SW480 (cell line): ENCODE results near the gene MOB3B.

ENCODE experiments used
- DNase-seq: peaks from one replicate; pipeline ENCODE4 v3.0.0-alpha.2; 2016; ENCODE audit warnings: low spot score

Gene MOB3B

DNA sequence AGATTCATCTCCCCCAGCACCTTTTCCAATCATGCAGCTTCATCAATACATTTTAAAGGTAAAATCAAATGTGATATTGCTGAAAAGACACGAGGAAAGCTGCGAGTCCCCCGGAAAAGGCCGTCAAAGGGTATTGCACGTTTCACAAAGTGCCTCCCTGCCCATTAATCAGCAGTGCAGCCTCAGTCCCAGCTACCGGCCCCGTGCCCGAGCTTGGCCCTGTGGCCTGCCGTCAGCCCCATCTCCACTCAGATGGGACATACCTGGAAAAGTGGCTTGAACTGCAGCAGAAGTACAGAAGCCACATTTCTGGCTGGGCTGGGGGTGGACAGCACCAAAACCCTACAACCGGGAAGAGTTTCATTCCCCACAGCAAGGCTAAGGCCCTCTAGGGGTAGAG is 192.8 kb downstream of the MOB3B start:
- no peak for DNase-seq

DNA sequence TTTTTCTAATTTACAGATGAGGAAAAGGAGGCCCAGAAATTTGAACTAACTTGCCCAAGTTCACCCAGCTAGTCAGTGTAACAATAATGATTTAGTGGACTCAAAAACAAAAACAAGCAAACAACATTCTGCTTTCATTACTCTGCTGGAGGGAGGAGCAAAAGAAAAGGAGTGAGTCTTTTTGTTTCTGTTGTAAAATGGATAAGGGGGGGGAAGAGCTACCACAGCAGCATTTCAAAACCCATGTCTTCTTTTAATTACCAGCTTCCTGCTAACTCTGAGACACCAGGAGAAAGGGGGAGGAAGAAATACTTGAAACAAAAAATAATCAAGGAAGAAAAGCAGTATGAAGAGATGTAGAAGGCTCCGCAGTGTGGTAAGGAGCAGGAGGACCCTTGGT is 193.5 kb downstream of the MOB3B start:
- no peak for DNase-seq

DNA sequence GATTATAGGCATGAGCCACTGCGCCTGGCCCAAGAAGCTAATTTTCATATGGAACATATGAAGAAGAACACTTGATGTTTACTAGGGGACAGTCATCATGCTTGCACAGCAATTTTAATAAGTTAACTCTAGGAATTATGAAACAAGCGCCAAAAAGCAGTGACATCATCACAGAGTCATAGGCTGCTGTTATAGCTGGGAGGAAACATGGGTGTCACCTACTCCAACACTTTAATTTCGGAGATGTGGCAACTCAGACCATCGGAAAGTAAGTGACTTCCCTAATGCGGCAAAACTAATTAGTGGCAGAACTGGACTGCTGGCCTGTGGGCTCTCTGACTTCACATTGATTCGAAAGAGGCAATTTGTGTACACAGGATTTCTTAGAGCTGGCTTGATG is 194.5 kb downstream of the MOB3B start:
- no peak for DNase-seq

DNA sequence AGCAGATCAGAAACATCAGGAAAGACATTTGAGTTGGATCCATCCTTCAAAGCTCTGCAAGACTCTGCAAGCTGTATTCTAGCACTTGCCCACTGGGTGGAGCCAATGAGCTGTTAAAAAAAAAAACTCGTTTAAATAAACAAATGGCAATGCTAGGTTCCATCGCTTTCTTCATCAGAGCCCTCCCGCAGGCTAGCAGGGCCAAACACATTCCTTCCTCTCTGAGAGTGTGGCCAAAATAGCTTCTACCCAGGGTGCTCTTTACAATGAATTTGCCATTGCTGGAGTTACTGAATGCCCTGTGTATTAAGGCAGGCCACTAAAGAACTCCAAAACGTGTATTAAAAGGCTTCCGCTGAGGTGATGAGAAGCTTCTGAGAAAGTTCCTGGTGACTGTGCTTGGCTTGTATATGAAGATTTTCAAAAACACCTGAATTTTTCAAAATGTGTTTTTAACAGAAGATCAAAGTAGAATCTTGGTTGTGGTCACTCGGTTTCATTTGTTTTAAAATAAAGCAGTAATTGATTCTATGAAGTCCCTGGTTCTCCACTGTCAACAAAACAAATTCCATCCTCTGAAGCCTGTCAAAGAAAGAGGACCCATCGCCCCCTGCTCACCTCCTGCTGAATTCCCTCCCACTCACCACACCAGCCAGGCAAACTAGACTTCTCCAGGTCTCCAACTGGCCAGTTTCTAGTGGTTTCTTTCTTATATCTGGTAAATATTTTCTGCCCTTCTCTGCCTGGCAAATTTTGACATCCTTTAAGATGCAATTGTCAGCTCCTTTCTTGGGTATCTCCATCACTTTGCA is 196.2 kb downstream of the MOB3B start:
- DNase-seq = peak; percentile 46

DNA sequence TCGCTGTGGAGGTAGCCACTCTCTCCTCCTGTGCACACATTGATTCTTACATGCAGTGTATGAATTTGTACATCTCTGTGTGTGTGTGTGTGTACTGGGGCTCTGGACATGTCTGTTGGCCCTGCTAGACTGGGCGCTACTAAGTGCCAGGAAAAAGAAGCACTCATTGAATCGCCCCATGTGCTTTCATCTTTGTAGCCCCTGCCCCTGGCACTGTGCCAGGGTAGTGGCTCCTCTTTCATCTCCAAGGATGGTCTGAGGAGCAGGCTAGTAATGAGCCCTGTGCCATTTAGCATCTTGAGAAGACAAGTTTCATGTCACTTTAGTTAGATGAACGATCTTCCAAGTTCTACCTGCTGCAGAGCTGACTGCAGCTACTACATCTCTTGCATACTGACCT is 198.2 kb downstream of the MOB3B start:
- no peak for DNase-seq

DNA sequence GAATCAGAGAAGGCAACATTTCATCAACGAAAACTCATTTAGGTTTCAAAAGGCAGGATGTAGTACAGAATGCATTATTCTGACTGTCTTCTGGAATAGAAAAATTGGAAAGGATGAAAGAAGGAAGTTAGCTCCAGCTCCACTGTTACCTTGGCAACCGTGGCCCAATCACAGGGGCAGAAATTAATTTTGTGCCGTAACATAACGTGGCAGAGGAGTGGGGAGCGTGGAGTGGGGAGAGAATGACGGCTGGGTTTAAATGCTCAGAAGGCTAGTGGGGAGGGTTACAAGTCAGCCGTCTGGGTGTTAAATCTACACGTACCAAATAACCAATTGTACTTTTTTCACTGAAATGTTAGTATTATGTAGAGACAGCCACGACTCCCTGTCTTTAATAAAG is 200.3 kb downstream of the MOB3B start:
- no peak for DNase-seq

DNA sequence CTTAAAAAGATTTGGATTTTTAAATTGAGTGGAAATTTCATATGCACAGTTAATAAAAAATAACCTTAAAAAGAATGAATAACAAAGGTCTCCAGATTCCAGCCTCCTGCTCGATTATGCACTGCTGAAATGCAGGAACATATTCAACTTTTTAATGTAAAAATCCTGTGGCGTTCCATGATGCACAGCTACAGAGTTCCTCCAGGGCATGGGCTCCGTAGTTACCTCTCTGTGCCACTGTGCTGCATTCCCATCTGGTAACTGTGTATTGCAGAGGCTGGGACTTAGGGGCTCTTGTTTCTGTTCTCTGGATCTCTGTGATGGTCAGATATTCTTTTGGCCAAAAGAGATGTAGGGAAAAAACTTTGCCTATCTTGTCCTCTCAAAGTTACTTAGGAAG is 201.1 kb downstream of the MOB3B start:
- no peak for DNase-seq

DNA sequence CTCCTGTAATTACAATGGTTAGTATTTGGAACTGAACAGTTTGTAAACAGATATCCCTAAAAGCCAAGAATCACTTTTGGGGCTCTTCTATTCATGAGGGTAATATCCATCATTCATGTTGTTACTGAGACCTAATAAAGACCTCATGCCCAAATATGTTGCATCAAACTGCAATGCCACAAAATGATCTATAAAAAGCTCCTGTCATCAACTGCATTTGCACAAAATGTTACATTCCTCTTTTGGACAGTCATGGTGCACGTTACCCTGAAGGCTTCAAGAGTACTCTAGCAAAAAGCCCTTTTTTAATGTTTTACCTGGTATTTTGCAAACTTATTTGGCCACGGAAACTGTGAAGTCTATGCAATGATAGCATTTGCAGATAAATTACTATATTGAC is 218.4 kb downstream of the MOB3B start:
- DNase-seq = no peak

DNA sequence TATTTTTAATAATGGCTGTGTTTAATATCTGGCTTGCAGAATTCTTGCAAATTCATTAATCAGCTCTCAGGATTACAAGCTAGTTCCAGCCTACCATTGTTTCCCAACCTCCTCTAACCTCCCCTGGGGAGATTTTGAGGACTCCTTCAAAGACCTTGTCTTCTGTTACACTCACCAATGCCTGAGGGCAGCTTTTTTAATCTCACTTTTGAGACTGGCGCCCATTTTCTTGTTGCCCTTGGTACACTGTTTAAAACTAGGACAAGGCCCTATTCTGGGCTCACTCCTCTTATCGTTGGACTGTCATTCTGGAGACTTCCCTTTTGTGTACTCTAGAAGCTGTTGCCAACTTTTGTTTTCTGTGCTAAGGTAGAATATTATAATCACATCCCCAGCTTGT is 219.0 kb downstream of the MOB3B start:
- no peak for DNase-seq

DNA sequence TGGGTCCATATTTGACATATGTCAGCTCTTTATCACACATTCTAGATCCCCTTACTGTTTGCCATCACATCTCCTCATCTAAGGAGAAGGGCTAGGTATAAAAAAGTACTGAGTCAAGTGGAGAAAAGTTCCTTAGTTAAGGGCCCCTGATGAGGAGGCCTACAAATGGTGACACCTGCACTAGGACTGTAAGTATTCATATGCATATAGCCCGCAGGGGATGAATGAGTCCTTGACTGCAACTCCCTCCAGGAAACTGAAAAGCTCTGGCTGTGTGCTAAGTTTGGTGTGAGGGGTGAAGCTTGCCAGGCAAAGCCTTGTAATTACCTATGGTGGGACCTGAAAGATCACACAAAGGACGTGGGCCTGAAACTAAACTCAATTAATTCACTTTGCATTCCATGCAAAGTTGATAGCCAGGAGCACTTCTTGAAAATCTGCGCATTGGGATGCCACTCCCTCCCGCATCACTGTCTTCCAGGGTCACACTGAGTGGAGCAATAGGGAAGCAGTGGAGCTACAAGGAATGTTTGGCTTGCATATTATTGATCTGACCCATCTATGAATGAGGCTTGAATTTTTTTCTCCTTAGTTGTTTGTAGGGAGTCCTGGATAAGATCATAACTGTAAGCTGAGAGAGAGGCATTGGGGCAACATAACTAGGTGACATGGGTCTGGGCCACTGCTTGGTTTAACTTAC is 220.8 kb downstream of the MOB3B start:
- DNase-seq = no peak

DNA sequence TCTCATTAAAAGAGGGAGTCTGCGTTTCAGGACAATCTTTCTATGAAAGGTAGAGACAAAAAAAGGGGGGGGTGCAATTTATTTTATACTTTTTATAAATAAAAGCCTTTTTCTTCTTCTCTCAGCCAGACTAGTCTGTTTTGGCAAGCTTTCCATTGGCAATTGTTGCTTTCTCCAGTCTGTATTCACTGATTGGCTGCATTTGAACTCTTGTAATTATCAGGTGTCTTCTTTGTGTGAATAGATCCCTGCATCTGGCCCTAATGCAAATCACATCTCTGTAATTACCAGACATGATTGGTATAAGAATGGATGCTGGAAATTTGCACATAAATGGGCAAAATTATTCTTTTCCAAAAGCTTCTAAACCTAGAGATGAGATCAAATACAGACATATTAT is 225.1 kb downstream of the MOB3B start:
- DNase-seq = no peak

DNA sequence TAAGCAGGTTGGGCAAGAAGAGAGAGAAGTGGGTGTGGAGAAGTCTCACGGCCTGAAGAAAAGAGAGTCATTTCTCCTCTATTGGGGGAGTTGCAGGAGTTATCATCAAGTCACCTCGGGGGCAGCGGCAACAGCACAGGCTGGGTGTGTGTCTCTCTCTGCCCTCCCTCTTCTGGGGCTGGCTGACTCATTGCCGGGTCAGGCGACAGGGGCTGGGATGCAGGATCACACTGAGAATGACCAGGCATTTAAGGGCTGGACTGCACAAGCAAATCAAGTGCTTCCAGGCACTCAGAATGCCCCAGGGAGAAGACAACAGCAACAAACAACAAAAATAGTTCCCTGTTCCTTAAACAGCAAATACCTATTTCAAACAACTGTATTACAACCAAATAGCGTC is 226.4 kb downstream of the MOB3B start:
- DNase-seq = peak; percentile 2

DNA sequence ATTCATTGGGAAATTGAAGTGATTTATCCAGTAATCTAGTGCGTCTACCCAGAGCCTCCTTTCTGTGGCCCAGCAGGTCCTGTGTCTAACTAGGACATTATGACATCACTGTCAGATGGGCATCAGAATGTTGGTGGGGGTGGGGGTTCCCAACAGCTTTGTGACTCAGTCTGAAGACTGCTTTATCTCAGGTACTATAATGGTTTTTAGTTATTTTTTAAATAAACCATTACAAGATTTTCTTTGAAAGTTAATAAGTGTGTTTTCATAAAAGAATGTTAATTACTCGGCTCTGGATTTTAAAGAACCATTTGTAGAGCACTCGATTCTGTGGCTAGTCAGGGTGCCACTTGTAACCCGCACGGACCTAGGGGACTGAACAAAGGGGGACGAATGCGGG is 232.6 kb downstream of the MOB3B start, which contains the start of gene EQTN:
Gene EQTN, minus strand, starts transcription at position 101 of the 400 bp plus-strand sequence. Its CDS starts 95 bp downstream, at position 6.
- no peak for DNase-seq

DNA sequence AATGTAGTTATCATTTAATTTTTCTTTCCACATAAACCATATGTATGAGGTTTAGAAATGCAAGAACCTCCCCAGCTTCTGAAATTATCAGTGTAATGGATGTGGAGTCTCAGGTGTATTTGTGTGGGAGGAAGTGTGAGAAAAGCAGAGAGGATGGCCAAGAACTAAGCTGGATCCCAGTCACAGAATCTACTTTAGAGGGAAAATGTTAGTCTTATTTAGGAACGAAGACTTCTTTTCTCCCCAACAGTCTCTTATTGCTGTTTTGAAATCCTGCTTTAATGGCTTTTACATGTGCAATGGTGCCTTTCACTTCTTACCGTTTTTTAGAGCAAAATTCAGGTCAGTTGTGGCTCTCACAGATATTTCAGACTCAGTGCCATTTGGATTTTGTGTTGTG is 235.6 kb downstream of the MOB3B start:
- no peak for DNase-seq

DNA sequence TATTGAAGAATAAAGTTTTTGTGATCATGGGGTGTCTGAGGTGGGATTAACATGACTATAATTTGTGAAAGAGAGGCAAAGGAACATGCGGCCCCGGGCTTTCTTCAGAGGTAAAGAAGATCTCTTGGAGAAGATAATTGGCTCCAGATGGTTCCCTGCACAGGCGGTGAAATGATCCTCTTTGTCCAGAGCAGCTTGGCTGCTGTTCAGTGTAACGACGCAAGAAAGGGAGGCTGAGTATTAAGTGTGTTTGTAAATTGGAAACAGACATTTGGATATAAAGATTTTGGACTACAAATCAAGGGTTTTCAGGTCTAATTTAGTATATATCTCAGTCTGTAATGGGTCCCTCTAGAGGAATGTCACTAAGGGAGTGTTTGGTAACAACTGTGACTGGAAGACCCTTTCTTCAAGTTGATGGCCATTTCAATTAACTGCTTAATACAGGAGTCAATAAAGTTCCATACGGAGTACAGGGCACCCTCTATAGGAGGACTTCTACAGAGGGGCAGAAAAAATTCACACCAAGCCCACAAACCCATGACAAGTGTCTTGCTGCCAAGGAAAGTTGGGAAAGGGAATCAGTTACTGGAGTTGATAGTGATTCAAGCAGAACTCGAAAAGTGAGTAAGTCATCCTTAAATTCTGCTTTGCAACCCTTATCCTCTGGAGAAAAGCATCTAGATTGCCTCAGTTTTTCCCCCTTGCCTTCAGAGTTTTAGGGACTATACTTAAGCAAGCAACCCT is 236.8 kb downstream of the MOB3B start:
- no peak for DNase-seq

DNA sequence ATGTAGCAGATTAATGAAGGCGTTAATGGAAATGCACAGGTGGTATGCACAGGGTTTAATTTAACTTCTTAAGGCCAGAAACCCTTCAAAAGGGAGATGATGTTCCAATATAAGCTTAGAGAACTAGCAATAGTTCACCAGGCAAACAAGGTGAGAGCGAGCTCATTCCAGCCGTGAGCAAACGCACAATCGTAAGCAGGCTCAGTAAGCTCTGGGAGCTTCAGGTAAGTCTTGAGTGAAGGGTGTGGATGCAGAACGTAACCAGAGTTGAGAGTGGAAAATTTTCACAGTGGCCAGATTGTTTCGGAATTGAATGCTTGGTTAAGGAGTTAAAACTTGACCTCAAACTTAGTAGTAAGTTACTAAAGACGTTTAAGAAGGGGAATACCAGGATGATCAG is 238.3 kb downstream of the MOB3B start:
- no peak for DNase-seq

DNA sequence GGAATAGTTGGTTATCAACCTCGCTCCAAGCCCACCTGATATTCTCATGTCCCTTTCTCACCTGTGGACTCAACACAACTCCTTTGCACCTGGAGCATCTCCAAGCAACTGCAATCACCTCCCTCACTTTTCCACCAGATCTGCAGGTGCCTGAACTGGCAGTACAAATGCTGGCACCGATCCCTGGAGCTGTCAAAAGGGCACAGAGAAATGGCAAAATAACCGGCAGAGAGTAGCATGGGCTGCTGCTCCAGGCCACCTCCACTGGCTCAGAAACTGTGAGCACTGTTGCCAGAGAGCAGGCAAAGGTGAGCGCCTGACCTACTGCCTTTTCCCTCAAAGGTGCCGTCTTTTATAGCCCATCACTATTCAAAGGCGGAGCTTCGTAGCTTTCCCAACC is 247.3 kb downstream of the MOB3B start:
- no peak for DNase-seq

DNA sequence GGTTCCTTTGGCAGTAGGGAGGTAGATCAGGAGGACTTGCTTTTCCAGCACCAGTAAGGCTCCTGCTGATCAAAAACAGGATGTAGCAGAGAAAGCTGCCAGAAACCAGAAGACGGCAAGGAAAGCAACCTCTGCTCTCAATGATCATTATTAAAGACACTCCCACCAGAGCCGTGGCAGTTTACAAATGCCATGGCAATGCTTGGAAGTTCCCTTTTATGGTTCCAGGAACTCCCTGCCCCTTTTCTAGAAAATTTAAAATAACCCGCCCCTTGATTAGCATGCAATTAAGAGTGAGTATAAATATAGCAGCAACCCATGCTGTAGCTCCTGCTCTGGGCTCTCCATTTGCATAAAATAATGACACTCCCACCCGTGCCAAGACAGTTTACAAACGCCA is 248.8 kb downstream of the MOB3B start:
- no peak for DNase-seq

DNA sequence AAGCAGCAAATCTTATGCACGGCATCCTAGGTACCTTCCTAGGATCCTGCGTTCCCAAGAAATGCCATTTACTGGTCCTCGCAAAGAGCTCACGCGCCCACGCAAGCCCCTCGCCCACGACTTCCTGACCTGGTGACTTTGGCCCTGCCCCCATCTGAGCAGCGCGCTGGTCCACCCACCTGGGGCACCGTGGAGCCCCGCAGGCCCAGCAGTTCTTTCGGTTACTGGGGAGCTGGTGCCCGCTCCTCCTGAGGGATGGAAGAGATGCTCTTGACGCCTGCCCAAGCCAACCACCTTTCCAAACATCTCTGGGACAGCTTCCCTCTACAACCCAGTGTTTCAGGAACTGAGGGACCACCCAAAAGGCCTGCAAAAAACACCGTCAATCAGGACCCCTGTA is 249.4 kb downstream of the MOB3B start:
- no peak for DNase-seq

DNA sequence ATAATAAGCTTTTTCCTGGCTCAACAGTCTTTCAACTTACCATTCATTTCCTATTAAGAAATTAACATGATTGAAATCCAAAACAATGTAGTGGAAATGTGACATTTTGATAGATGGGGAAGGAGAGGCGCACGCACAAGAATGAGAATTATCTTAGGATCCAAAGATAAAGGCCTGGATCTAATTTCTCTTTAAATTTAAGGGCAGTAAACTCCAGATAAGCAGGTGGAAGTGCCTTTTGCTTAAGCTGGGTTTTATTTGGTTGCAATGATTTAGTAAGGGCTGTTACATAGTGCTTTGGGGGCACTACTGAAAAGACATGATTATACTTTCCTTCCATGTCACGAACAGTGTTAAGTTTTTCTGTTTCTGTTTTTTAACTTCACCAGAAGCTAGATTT is 250.0 kb downstream of the MOB3B start:
- no peak for DNase-seq

DNA sequence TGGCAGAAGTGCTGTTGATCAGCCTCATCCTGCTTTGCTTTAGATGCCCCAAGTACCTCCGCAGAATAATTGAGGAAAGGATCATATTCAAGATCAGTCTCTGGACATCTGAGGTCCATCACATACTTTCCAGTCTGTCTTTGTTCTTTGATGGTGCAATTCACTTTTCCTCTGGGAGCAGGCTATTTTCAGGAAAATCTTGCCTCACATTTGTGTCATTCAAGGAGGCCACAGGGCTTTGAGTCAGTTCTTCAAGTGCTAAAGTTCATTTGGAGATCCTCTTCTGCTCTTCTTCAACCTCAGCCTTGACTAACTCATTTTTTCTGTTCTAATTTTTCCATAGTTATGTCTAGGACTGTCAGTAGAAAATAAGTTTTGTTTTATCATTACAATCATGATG is 251.2 kb downstream of the MOB3B start:
- DNase-seq = no peak

DNA sequence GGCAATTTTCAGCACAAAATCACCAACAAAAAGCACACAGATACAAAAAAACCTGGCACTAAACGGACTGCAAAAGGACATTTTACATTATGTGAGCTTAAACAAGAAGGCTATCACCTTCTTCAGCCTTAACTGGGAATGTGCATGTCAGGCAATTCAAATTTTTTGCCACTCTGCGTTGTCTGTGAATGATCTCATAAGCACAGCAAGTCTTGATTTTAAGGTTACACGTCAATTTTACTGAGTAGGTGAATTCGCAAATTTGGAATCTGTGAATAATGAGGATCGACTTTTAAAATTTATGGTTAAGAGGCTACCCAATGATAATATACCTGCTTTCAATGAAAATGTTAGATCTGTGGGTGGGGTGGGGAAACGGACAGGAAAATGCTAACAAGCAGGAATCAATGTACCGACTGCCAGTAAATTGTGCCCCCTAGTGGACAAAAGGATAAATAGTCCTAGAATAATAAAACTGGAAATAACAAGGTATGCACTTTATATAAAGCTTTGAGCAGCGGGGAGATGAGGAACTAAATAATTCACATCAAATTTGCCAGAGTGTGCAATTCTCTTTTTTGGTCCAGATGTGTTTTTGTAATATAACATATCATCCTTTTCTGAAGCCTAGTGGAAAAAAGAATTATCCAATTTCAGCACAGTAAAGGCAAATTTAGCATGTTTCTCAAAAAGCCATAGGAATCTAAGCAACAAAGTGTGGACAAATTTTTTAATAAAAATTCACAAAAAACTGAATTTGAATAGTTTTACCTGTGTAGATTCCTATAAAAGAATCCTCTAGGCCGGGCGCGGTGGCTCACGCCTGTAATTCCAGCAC is 253.2 kb downstream of the MOB3B start:
- DNase-seq = peak; percentile 54
